GM19467 (cell line): Measurements from ENCODE around the gene FLT3LG.

ENCODE experiments used
- ATAC-seq: cut with Tn5 transposase; IDR thresholded peaks from one replicate; pipeline ENCODE4 v1.9.1; 2021; ENCODE audit warnings: mild to moderate bottlenecking, moderate library complexity; ENCODE audit not compliant: unreplicated experiment

The FLT3LG gene

GRCh38 chr19:49507803-49508494, 33.9 kb downstream of the FLT3LG start:
- no peak for ATAC-seq

DNA sequence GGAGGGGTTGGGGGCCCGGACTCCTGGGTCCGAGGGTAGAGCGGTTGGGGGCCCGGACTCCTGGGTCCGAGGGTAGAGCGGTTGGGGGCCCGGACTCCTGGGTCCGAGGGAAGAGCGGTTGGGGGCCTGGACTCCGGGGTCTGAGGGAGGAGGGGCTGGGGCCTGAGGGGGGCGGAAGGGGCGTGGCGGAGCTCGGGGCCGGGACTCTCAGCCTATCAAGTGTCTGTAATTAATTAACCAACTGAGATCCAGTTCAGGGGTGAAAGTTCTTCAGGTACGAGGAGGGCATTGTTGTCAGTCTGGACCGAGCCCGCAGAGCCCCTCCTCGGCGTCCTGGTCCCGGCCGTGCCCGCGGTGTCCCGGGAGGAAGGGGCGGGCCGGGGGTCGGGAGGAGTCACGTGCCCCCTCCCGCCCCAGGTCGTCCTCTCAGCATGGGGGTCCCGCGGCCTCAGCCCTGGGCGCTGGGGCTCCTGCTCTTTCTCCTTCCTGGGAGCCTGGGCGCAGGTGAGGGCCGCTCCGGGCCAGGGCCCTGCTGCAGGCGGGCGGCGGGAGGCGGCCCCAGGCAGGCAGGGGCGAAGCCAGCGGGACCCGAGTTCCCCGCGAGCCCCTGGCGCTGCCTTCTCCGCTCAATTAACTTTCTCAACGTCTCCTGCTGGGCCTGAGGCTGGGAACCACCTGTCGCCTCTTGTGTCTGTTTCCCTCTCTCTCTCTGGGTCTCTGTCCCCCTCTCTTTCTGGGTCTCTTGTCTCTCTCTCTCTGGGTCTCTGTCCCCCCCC, 39.1 kb downstream of the FLT3LG start:
- no peak for ATAC-seq

DNA sequence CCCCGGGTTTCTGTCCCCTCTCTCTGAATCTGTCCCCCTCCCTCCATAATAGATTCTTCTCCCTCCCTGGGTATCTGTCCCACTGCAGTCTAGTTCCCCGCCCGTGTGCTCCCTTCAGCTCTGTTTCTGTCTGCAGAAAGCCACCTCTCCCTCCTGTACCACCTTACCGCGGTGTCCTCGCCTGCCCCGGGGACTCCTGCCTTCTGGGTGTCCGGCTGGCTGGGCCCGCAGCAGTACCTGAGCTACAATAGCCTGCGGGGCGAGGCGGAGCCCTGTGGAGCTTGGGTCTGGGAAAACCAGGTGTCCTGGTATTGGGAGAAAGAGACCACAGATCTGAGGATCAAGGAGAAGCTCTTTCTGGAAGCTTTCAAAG, 39.7 kb downstream of the FLT3LG start:
- ATAC-seq: no peak

- no peak for ATAC-seq
Measured at GRCh38 chr19:49514151-49514550, 40.1 kb downstream of the FLT3LG start.

GRCh38 chr19:49515767-49516166, 41.8 kb downstream of the FLT3LG start:
- no peak for ATAC-seq

GRCh38 chr19:49518033-49518432, 44.0 kb downstream of the FLT3LG start:
- ATAC-seq: no peak

DNA sequence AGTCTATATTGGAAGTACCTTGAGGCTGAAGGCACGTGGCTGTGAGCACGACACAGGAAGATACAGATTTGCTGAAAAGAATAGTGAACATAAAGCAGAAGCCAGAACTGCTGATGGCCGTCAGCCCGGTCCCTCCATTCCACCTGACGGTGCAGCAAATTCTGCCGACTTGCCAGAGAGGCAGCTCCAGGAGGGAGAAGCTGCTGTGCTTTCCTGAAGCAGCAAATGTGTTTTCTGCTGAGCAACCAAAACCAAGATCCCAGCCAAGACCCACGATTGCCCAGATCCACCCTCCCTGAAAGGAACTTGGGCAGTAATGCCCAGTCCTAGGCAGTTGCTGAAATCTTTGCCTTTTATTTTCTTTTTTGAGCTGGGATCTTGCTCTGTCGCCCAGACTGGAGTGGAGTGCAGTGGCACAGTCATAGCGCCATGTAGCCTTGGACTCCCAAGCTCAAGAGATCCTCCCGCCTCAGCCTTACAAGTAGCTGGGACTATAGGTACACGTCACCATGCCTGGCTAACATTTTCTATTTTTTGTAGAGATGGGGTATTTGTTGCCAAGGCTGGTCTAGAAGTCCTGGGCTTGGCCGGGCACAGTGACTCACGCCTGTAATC, 46.8 kb downstream of the FLT3LG start:
- no peak for ATAC-seq

- no peak for ATAC-seq
Measured at GRCh38 chr19:49524812-49525455, 50.9 kb downstream of the FLT3LG start.

DNA sequence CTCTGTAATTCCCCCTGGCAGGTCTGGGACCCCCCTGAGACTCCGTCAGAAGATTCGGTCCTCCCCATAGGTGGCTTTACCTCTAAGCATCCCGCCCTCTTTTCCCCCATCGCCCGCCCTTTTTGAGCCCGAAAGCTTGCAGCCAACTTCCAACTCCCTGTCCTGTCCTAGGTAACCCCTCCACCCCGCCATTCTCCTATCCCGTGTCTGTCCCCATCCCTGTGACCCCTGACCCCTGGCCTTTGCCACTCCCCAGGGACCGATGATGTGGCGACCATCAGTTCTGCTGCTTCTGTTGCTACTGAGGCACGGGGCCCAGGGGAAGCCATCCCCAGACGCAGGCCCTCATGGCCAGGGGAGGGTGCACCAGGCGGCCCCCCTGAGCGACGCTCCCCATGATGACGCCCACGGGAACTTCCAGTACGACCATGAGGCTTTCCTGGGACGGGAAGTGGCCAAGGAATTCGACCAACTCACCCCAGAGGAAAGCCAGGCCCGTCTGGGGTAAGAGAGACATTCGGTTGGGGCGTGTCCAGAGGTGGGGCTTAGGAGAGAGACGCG, 54.3 kb downstream of the FLT3LG start:
- no peak for ATAC-seq

- ATAC-seq: no peak
Measured at GRCh38 chr19:49530708-49531107, 56.7 kb downstream of the FLT3LG start.

- peak; percentile 53 for ATAC-seq
Measured at GRCh38 chr19:49533551-49534488, 59.8 kb downstream of the FLT3LG start.

- ATAC-seq: no peak
Measured at GRCh38 chr19:49534632-49535385, 60.8 kb downstream of the FLT3LG start.
